ENCODE measurements around the gene GPR176.
"Not testable (repeated sequence)": the region's sequence is repeated elsewhere in the genome, so short reads cannot be mapped to it uniquely, and the experiment has no call there.

GPR176 gene

GRCh38 chr15:39852250-39852649 lies 67.8 kb downstream of the GPR176 start:
- DNase-seq, result no peak

GRCh38 chr15:39851500-39852092 lies 68.5 kb downstream of the GPR176 start:
- DNase-seq, result no peak

GRCh38 chr15:39850436-39850835 lies 69.6 kb downstream of the GPR176 start:
- DNase-seq, result no peak

GRCh38 chr15:39846108-39846507 lies 74.0 kb downstream of the GPR176 start:
- no peak for DNase-seq

- DNase-seq, result no peak
These were observed 74.5 kb downstream of the GPR176 start for GRCh38 chr15:39845582-39845981.

- no peak for DNase-seq
These were observed 76.5 kb downstream of the GPR176 start for GRCh38 chr15:39843565-39843964.

GRCh38 chr15:39837454-39837853 lies 82.6 kb downstream of the GPR176 start:
- DNase-seq, result no peak

GRCh38 chr15:39835550-39835949 lies 84.5 kb downstream of the GPR176 start:
- DNase-seq, result no peak

GRCh38 chr15:39834256-39834655 lies 85.8 kb downstream of the GPR176 start:
- DNase-seq, result no peak

GRCh38 chr15:39833515-39833981 lies 86.5 kb downstream of the GPR176 start:
- DNase-seq, result no peak

GRCh38 chr15:39830166-39830565 lies 89.9 kb downstream of the GPR176 start:
- DNase-seq, result no peak

GRCh38 chr15:39828374-39828931 lies 91.6 kb downstream of the GPR176 start:
- no peak for DNase-seq

- DNase-seq, result no peak
These were observed 93.1 kb downstream of the GPR176 start for GRCh38 chr15:39826975-39827374.

GRCh38 chr15:39823634-39824033 lies 96.4 kb downstream of the GPR176 start:
- DNase-seq, result no peak

GRCh38 chr15:39820050-39820602 lies 99.9 kb downstream of the GPR176 start:
- DNase-seq, result no peak

GRCh38 chr15:39819533-39819932 lies 100.5 kb downstream of the GPR176 start:
- DNase-seq, result no peak

- no peak for DNase-seq
These were observed 102.2 kb downstream of the GPR176 start for GRCh38 chr15:39817892-39818291.

- no peak for DNase-seq
These were observed 105.6 kb downstream of the GPR176 start for GRCh38 chr15:39814489-39814888.

GRCh38 chr15:39812651-39813050 lies 107.4 kb downstream of the GPR176 start:
- DNase-seq, result not testable (repeated sequence)

GRCh38 chr15:39808909-39809308 lies 111.2 kb downstream of the GPR176 start:
- DNase-seq, result no peak

GRCh38 chr15:39807791-39808190 lies 112.3 kb downstream of the GPR176 start:
- DNase-seq, result no peak

GRCh38 chr15:39804026-39804425 lies 116.0 kb downstream of the GPR176 start:
- no peak for DNase-seq

- no peak for DNase-seq
These were observed 117.0 kb downstream of the GPR176 start for GRCh38 chr15:39803016-39803415.

GRCh38 chr15:39801641-39802309 lies 118.3 kb downstream of the GPR176 start:
- DNase-seq, result no peak
